Fibroblast of pulmonary artery (primary cell): ENCODE measurements around the gene HOXA5.

Experiments
- DNase-seq: peaks from one replicate; pipeline ENCODE4 v3.0.0-alpha.2; 2010; ENCODE audit warnings: low read depth
- H3K4me3 ChIP-seq: replicated peaks from 2 replicates; pipeline ENCODE4 v1.5.1; 2011; ENCODE audit warnings: low read depth, mild to moderate bottlenecking, control low read depth, low read length, moderate library complexity
- TF ChIP-seq, protein P1 (sequence below): IDR thresholded peaks from 2 replicates; pipeline ENCODE4 v1.5.1; 2011; ENCODE audit warnings: mild to moderate bottlenecking, control low read depth, low read length, inconsistent platforms; ENCODE audit errors: missing control alignments

The HOXA5 gene

DNA sequence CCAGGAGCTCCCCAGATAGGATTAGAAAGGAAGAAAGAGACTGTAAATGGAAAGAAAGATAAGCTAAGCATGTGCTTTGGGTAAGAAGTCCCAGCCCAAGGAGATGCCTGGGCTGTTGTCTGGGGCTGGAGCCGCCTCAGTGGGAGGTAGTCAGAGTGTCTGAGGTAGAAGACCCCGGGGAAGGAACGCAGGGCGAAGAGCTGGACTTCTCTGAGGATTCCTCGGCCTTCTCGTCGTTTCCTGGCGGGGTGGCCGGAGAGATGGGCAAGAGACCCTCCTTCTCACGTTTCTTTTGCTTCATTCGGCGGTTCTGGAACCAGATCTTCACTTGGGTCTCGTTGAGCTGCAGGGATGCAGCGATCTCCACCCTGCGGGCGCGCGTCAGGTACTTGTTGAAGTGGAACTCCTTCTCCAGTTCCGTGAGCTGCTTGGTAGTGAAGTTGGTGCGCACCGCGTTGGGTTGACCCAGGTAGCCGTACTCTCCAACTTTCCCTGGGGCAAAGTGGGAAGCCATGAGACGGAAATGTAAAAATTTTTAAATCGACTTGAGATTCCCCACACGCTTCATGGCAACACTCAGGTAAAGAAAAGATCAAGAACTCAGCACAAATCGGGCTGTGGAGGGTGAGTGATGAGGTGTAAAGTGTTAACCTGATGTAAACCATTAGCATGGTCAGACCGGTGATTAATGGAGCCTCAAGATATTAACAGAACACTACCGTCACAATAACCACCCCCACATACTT is 49.0 kb downstream of the HOXA5 start:
- TF ChIP-seq, protein P1, sequence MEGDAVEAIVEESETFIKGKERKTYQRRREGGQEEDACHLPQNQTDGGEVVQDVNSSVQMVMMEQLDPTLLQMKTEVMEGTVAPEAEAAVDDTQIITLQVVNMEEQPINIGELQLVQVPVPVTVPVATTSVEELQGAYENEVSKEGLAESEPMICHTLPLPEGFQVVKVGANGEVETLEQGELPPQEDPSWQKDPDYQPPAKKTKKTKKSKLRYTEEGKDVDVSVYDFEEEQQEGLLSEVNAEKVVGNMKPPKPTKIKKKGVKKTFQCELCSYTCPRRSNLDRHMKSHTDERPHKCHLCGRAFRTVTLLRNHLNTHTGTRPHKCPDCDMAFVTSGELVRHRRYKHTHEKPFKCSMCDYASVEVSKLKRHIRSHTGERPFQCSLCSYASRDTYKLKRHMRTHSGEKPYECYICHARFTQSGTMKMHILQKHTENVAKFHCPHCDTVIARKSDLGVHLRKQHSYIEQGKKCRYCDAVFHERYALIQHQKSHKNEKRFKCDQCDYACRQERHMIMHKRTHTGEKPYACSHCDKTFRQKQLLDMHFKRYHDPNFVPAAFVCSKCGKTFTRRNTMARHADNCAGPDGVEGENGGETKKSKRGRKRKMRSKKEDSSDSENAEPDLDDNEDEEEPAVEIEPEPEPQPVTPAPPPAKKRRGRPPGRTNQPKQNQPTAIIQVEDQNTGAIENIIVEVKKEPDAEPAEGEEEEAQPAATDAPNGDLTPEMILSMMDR = no peak
- H3K4me3 ChIP-seq = no peak overlapping the region
- DNase-seq = no peak

DNA sequence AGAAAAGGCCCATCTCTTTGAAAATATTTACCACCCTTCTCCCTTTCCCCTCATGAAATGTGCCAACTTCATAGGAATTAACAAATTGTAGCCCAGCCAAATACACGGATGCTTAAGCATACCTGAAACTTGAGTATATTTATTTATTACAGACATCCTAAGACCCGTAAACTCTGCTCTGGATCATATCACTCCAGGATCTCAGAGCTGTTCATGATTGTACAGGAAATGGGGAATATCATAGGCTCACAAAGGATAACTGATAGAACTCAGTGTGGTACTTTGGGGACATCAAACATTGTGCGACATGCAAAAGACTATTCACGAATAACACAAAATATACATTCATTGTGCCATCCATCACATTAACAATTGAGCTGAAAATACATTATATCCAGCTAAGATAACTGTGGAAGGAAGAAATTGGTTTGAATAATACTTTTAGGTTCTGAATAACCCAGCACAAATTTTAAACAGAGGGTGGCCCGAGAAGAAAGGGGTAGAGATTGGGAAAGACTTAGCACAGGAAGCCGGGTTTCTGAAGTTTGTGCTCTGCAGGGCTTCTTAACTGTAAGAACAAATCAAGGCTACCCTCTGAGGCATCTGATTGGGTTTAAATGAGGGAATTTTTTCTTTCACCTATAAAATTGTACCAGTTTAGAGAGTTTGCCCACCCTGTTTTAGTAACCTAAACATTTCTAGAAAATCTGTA is 50.1 kb downstream of the HOXA5 start:
- no peak for DNase-seq
- TF ChIP-seq, protein P1 = no peak
- H3K4me3 ChIP-seq = no peak overlapping the region

DNA sequence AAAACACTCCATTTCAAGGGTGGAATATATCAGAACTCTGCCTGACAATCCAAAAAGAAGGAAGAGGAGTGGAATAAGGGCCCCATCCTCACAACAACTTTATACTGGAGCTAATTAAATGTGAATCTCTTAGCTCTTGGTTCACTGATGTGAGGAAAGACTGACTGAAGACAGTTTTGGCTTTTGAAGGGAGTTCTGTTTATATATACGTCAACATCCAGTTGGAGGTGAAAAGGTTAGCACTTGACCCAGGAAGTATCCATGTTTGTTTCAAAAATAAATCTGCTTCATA is 50.7 kb downstream of the HOXA5 start:
- H3K4me3 ChIP-seq = no peak overlapping the region
- TF ChIP-seq, protein P1 = no peak
- DNase-seq = no peak

DNA sequence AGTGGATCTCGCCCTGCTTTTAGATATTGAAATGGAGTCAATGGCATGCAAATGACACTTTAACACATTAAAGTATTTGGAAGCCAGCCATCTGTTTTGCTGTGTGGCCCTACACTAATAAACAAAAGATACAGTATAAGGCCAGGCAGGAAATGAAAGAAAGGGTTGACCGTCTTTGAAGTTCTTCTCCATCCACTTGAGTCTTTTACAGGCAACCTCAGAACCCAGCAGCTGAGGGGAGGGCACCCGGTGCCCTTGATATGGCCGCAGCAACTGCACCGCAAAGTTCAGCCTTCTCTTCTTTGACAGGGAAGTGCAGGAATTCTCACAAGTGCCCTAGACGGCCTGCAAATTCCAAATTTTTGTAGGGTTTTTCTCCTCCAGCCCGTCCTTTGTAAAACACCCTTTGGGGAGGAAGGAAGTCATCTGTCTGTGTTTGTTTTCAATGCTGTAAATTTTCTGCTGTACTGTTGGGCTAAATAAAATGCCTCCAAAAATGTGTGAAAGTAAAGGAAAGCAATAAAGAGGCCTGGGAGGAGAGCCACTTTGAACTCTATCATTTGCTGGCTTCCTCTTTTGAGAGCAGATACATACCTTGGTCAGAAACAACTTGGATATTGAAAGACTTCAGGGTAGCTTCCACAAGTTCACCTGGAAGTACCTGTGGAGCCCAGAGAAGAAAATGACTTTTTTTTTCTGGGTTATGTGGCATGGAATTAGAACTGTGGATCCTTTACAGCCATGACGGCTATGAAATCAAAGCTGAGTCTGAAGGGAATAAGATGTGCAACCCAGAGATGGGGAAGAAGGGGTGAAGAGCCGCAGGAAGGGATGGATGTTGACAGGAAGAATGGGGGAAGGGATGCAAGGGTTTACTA is 51.3 kb downstream of the HOXA5 start:
- H3K4me3 ChIP-seq = no peak overlapping the region
- TF ChIP-seq, protein P1 = no peak
- DNase-seq = no peak

DNA sequence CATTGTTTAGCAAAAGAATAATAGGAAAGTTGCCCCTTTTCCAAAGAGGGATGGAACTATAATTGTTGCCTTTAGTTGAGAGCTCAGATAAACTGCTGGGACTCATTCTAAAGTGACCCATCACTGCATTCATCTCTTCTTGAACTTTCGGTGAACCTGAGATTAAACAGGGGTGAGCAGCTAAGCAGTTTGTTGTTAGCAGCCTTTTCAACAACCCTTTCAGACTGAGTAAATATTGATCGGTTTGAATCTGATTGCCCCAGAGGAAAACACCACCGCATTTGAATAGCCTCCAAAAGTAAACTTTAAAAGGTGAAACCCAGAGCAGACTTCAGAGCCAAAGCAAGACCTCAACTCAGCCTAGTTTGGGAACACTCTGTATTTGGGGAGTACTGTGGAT is 52.4 kb downstream of the HOXA5 start:
- TF ChIP-seq, protein P1 = no peak
- no peak overlapping the region for H3K4me3 ChIP-seq
- no peak for DNase-seq
